ENCODE results near the gene CEACAM19. TPM values are rescaled to one million over a fixed set of nuclear protein-coding genes. Genes with fewer than 3 reads are reported as not detected.
"Not testable (repeated sequence)": the region's sequence is repeated elsewhere in the genome, so short reads cannot be mapped to it uniquely, and the experiment has no call there.

The CEACAM19 gene
- total and polyA plus RNA-seq, 8 donors = 0.58 to 17.0 (median 2.8) TPM

- intact Hi-C loops (cut with DNase I; ENCODE audit: low total_unique reads) = no loop called here
- WGBS, 5 donors = 74 to 82% (median 77%) methylated on average over 5 to 7 of the region's 7 CpGs
- Histone ChIP-seq H3K4me1 (peaks cover 0 to 7% (median 0%) of the 10 kb centered on the region in 4 donors), H3K27ac (no peak overlapping the region), H3K27me3 (no peaks in the 10 kb centered on the region), H3K36me3 (peaks cover 6 to 23% (median 20%) of the 10 kb centered on the region in 4 donors), H3K4me3 (no peak overlapping the region), H3K9me3 (no peaks in the 10 kb centered on the region)
- no peak for TF ChIP-seq EP300 (IDR thresholded peaks at IDR 0.05)
- no peak for TF ChIP-seq POLR2A (IDR thresholded peaks at IDR 0.05)
- TF ChIP-seq CTCF (IDR thresholded peaks at IDR 0.05) = no peak
- no peak for TF ChIP-seq POLR2AphosphoS5 (IDR thresholded peaks at IDR 0.05)
- DNase-seq = no peak
Measured at GRCh38 chr19:44666852-44667556, 4.3 kb upstream of the CEACAM19 start.

GRCh38 chr19:44668985-44669764 lies 2.1 kb upstream of the CEACAM19 start:
- Histone ChIP-seq H3K27ac (no peak overlapping the region), H3K4me3 (no peak overlapping the region), H3K4me1 (no peaks in the 10 kb centered on the region), H3K27me3 (no peaks in the 10 kb centered on the region), H3K9me3 (no peaks in the 10 kb centered on the region), H3K36me3 (peaks cover 0 to 4% (median 2%) of the 10 kb centered on the region in 4 donors)
- DNase-seq = no peak
- WGBS, 5 donors = 68 to 88% (median 84%) methylated on average over 2 of the region's 2 CpGs
- intact Hi-C loops (cut with DNase I; ENCODE audit: low total_unique reads) = no loop called here
- TF ChIP-seq CTCF (IDR thresholded peaks at IDR 0.05) (no peak), POLR2AphosphoS5 (IDR thresholded peaks at IDR 0.05) (no peak), POLR2A (IDR thresholded peaks at IDR 0.05) (no peak), EP300 (IDR thresholded peaks at IDR 0.05) (no peak)

- H3K27me3 ChIP-seq; intact Hi-C loops (cut with DNase I; ENCODE audit: low total_unique reads); H3K4me3 ChIP-seq; DNase-seq; H3K4me1 ChIP-seq; H3K27ac ChIP-seq; H3K9me3 ChIP-seq; H3K36me3 ChIP-seq: not testable (repeated sequence)
- WGBS, 5 donors = 75 to 100% (median 98%) methylated on average over 2 of the region's 2 CpGs
Measured at GRCh38 chr19:44670027-44670426, 1.3 kb upstream of the CEACAM19 start.

GRCh38 chr19:44672226-44672625 lies 944 bp downstream of the CEACAM19 start:
- no peak for TF ChIP-seq CTCF (IDR thresholded peaks at IDR 0.05)
- no peak for TF ChIP-seq POLR2AphosphoS5 (IDR thresholded peaks at IDR 0.05)
- WGBS, 5 donors = 64 to 91% (median 75%) methylated on average over 1 of the region's 1 CpG
- Histone ChIP-seq H3K9me3 (no peaks in the 10 kb centered on the region), H3K27me3 (no peaks in the 10 kb centered on the region), H3K27ac (no peak overlapping the region), H3K4me1 (no peaks in the 10 kb centered on the region), H3K36me3 (peaks cover 0 to 12% (median 0%) of the 10 kb centered on the region in 4 donors), H3K4me3 (no peak overlapping the region)
- intact Hi-C loops (cut with DNase I; ENCODE audit: low total_unique reads) = no loop called here
- DNase-seq = no peak

- Histone ChIP-seq H3K9me3 (no peaks in the 10 kb centered on the region), H3K4me3 (no peak overlapping the region), H3K36me3 (peaks cover 0 to 12% (median 0%) of the 10 kb centered on the region in 4 donors), H3K27ac (no peak overlapping the region), H3K4me1 (no peaks in the 10 kb centered on the region), H3K27me3 (no peaks in the 10 kb centered on the region)
- DNase-seq = no peak
- intact Hi-C loops (cut with DNase I; ENCODE audit: low total_unique reads) = no loop called here
- WGBS, 5 donors = 74 to 96% (median 91%) methylated on average over 4 of the region's 4 CpGs
- no peak for TF ChIP-seq CTCF (IDR thresholded peaks at IDR 0.05)
- TF ChIP-seq EP300 (IDR thresholded peaks at IDR 0.05) = no peak
- TF ChIP-seq POLR2A (IDR thresholded peaks at IDR 0.05) = no peak
- no peak for TF ChIP-seq POLR2AphosphoS5 (IDR thresholded peaks at IDR 0.05)
Measured at GRCh38 chr19:44673510-44673909, 2.2 kb downstream of the CEACAM19 start.
